OCI-LY1 (cell line): ENCODE data around the gene ZNF536.

ENCODE experiments used
- H2AFZ ChIP-seq: fragments of 200-600 bp; sonication (generic), shearing (Covaris generic); 2 replicates; pipeline ENCODE4 v1.6.0; 2014; ENCODE audit warnings: antibody characterized with exemption, mild to moderate bottlenecking, low read length
- H3F3A ChIP-seq: fragments of 200-600 bp; sonication (generic), shearing (Covaris generic); 2 replicates; pipeline ENCODE4 v1.6.0; 2014; ENCODE audit warnings: mild to moderate bottlenecking, antibody characterized with exemption, low read length, moderate library complexity; ENCODE audit not compliant: insufficient read depth
- H3K27ac ChIP-seq: fragments of 200-600 bp; sonication (generic); 2 replicates; pipeline ENCODE4 v1.5.1; 2014; ENCODE audit warnings: low read length, mixed run types, mild to moderate bottlenecking, low read depth; ENCODE audit not compliant: poor library complexity, severe bottlenecking
- H3K27me3 ChIP-seq: fragments of 200-600 bp; sonication (generic); 2 replicates; pipeline ENCODE4 v1.6.0; 2014; ENCODE audit warnings: antibody characterized with exemption, mild to moderate bottlenecking, low read length, moderate library complexity; ENCODE audit not compliant: insufficient read depth
- H3K36me3 ChIP-seq: fragments of 200-600 bp; sonication (generic); 2 replicates; pipeline ENCODE4 v1.6.1; 2014; ENCODE audit warnings: mild to moderate bottlenecking, antibody characterized with exemption, low read length, moderate library complexity, mixed read lengths; ENCODE audit not compliant: insufficient read depth
- H3K4me1 ChIP-seq: fragments of 200-600 bp; sonication (generic); 2 replicates; pipeline ENCODE4 v1.5.1; 2014; ENCODE audit warnings: mild to moderate bottlenecking, low read length, moderate library complexity; ENCODE audit not compliant: insufficient read depth, severe bottlenecking
- H3K4me2 ChIP-seq: fragments of 200-600 bp; sonication (generic), shearing (Covaris generic); 2 replicates; pipeline ENCODE4 v1.6.1; 2014; ENCODE audit warnings: low read length
- H3K4me3 ChIP-seq: fragments of 200-600 bp; sonication (generic); 2 replicates; pipeline ENCODE4 v1.5.1; 2014; ENCODE audit warnings: low read length, low read depth, mild to moderate bottlenecking, mixed read lengths; ENCODE audit not compliant: poor library complexity, severe bottlenecking
- H3K79me2 ChIP-seq: fragments of 200-600 bp; shearing (Covaris generic); 2 replicates; pipeline ENCODE4 v1.6.1; 2016; ENCODE audit warnings: mixed run types, low read length, mixed read lengths; ENCODE audit not compliant: insufficient read depth
- H3K9ac ChIP-seq: fragments of 200-600 bp; sonication (generic), shearing (Covaris generic); 2 replicates; pipeline ENCODE4 v1.6.1; 2014; ENCODE audit warnings: mild to moderate bottlenecking, low read length, mixed read lengths
- H3K9me2 ChIP-seq: fragments of 200-600 bp; sonication (generic), shearing (Covaris generic); 2 replicates; pipeline ENCODE4 v1.6.1; 2014; ENCODE audit warnings: low read depth, mild to moderate bottlenecking, low read length, mixed read lengths
- H3K9me3 ChIP-seq: fragments of 200-600 bp; shearing (Covaris generic); 2 replicates; pipeline ENCODE4 v1.6.1; 2014; ENCODE audit warnings: low read length, mixed read lengths
- H4K20me1 ChIP-seq: fragments of 200-600 bp; sonication (generic), shearing (Covaris generic); 2 replicates; pipeline ENCODE4 v1.6.0; 2016; ENCODE audit warnings: mild to moderate bottlenecking, low read length; ENCODE audit not compliant: insufficient read depth
- EZH2 ChIP-seq: fragments of 200-600 bp; sonication (generic), shearing (Covaris generic); IDR thresholded peaks from 2 replicates; pipeline ENCODE4 v1.8.0; 2017; ENCODE audit warnings: borderline replicate concordance, mixed run types, mild to moderate bottlenecking, antibody characterized with exemption, low read length, moderate library complexity, mixed read lengths
- TF ChIP-seq, protein P1 (sequence below): fragments of 200-600 bp; sonication (generic), shearing (Covaris generic); IDR thresholded peaks from 2 replicates; pipeline ENCODE4 v1.5.1; 2017; ENCODE audit warnings: mild to moderate bottlenecking, antibody characterized with exemption, low read length, moderate library complexity, mixed read lengths

ZNF536 gene

DNA sequence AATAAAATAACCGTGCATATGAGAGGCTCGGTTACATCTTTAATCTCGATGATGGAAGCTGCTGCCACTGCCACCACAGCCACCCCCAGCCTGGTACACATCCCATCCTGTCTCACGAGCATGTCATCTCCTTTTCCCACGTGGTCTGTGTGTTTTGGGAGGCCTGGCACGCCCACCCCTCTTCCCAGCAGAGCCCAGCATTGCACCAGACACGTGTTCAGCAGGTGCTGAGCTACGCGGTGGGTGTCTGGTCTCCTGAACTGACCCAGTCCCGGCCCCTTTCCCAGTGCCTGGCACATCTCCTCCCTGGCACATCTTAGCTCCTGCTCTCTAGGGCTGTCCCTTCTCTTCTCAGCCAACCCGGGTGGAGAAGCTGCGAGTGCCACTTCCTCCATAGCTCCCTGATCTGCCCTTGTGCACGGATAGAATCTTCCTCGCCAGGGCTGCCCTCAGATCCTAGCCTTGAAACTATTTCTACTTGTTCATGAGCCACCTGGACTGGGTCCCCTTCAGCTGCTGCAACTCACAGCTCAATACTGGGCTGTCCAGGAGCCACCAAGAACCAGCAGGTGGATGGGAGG is 36.8 kb upstream of the ZNF536 start:
- no peaks in the 10 kb centered on the region for H3K79me2 ChIP-seq
- no peak for TF ChIP-seq EZH2
- TF ChIP-seq, protein P1, sequence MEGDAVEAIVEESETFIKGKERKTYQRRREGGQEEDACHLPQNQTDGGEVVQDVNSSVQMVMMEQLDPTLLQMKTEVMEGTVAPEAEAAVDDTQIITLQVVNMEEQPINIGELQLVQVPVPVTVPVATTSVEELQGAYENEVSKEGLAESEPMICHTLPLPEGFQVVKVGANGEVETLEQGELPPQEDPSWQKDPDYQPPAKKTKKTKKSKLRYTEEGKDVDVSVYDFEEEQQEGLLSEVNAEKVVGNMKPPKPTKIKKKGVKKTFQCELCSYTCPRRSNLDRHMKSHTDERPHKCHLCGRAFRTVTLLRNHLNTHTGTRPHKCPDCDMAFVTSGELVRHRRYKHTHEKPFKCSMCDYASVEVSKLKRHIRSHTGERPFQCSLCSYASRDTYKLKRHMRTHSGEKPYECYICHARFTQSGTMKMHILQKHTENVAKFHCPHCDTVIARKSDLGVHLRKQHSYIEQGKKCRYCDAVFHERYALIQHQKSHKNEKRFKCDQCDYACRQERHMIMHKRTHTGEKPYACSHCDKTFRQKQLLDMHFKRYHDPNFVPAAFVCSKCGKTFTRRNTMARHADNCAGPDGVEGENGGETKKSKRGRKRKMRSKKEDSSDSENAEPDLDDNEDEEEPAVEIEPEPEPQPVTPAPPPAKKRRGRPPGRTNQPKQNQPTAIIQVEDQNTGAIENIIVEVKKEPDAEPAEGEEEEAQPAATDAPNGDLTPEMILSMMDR = no peak
- no peaks in the 10 kb centered on the region for H4K20me1 ChIP-seq
- no peaks in the 10 kb centered on the region for H3K36me3 ChIP-seq
- H3K9me2 ChIP-seq = no peaks in the 10 kb centered on the region
- H3K9ac ChIP-seq = no peak overlapping the region
- H3K27ac ChIP-seq = no peak overlapping the region
- no peaks in the 10 kb centered on the region for H3K9me3 ChIP-seq
- no peak overlapping the region for H3K4me2 ChIP-seq
- H2AFZ ChIP-seq = no peak overlapping the region
- no peaks in the 10 kb centered on the region for H3F3A ChIP-seq
- H3K4me3 ChIP-seq = no peak overlapping the region
- H3K4me1 ChIP-seq = no peaks in the 10 kb centered on the region
- peaks cover 5% of the 10 kb centered on the region; the same call in 1 of the 2 replicates for H3K27me3 ChIP-seq

DNA sequence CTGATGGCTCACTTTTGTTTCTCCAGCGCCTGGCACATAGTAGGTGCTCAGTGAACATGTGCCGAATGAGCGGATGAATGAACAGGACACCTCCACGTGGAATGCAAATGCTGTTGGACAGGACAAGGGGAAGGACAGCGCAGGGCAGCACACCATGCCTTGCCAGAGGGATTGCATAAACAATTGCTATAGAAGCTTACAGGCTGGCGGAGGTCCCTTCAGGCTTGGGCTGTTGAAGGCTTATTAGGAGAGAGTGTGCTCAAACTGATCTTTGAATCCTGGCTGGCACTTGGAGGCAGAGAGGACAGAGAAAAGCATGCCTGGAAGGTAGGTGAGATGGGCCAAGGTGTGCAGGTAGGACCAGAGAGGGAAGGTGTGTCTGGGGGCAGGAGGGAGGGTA is 35.9 kb upstream of the ZNF536 start:
- Histone ChIP-seq H4K20me1 (no peaks in the 10 kb centered on the region), H3K36me3 (no peaks in the 10 kb centered on the region), H3K4me3 (no peak overlapping the region), H3K4me1 (no peaks in the 10 kb centered on the region), H2AFZ (no peak overlapping the region), H3K27ac (no peak overlapping the region), H3K9me3 (no peaks in the 10 kb centered on the region), H3F3A (no peaks in the 10 kb centered on the region), H3K27me3 (peaks cover 5% of the 10 kb centered on the region; the same call in 1 of the 2 replicates), H3K4me2 (no peak overlapping the region), H3K9ac (no peak overlapping the region), H3K79me2 (no peaks in the 10 kb centered on the region), H3K9me2 (no peaks in the 10 kb centered on the region)
- TF ChIP-seq, protein P1 = no peak
- TF ChIP-seq EZH2 = no peak

DNA sequence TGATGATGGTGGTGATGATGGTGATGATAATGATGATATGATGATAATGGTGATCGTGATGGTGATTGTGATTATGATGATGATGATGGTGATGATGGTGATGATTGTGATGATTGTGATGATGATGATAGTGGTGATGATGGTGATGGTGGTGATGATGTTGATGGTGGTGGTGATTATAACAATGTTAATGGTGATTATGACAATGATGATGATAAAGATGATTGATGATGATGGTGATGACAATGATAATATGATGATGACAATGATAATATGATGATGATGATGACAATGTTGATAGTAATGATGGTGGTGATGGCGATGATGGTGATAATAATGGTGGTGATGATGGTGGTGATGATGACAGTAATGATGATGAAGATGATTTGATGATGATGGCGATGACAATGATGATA is 34.1 kb upstream of the ZNF536 start:
- no peaks in the 10 kb centered on the region for H3K79me2 ChIP-seq
- TF ChIP-seq, protein P1 = no peak
- TF ChIP-seq EZH2 = no peak
- H3K4me3 ChIP-seq = no peak overlapping the region
- peaks cover 9% of the 10 kb centered on the region; the same call in 1 of the 2 replicates for H3K27me3 ChIP-seq
- no peak overlapping the region for H3K4me2 ChIP-seq
- H3K9me3 ChIP-seq = no peaks in the 10 kb centered on the region
- no peak overlapping the region for H3K9ac ChIP-seq
- H3K9me2 ChIP-seq = no peaks in the 10 kb centered on the region
- H3K27ac ChIP-seq = no peak overlapping the region
- no peaks in the 10 kb centered on the region for H3K4me1 ChIP-seq
- no peaks in the 10 kb centered on the region for H3K36me3 ChIP-seq
- no peaks in the 10 kb centered on the region for H4K20me1 ChIP-seq
- H2AFZ ChIP-seq = no peak overlapping the region
- no peaks in the 10 kb centered on the region for H3F3A ChIP-seq
